ENCODE data around the gene ALOXE3.
"Not testable (repeated sequence)": the region's sequence is repeated elsewhere in the genome, so short reads cannot be mapped to it uniquely, and the experiment has no call there.

The ALOXE3 gene

GRCh38 chr17:8121681-8122421 lies 3.5 kb upstream of the ALOXE3 start:
- DNase-seq (ENCODE audit: low spot score): no peak

- no peak for DNase-seq (ENCODE audit: low spot score)
Observed at GRCh38 chr17:8121407-8121680, 3.0 kb upstream of the ALOXE3 start.

GRCh38 chr17:8120520-8121406 lies 2.4 kb upstream of the ALOXE3 start:
- peak; percentile 43 for DNase-seq (ENCODE audit: low spot score)

- DNase-seq (ENCODE audit: low spot score): peak; percentile 85
Observed at GRCh38 chr17:8119581-8120519, 1.5 kb upstream of the ALOXE3 start.

GRCh38 chr17:8118769-8119580 lies 661 bp upstream of the ALOXE3 start:
- peak; percentile 79 for DNase-seq (ENCODE audit: low spot score)

GRCh38 chr17:8117367-8117979 lies 841 bp downstream of the ALOXE3 start:
- DNase-seq (ENCODE audit: low spot score): no peak

GRCh38 chr17:8116776-8117175 lies 1.5 kb downstream of the ALOXE3 start:
- DNase-seq (ENCODE audit: low spot score): no peak

- DNase-seq (ENCODE audit: low spot score): no peak
Observed at GRCh38 chr17:8110907-8111306, 7.4 kb downstream of the ALOXE3 start.

GRCh38 chr17:8110456-8110804 lies 7.9 kb downstream of the ALOXE3 start:
- DNase-seq (ENCODE audit: low spot score): no peak

GRCh38 chr17:8109661-8110455 lies 8.5 kb downstream of the ALOXE3 start:
- DNase-seq (ENCODE audit: low spot score): peak; percentile 81

GRCh38 chr17:8108972-8109660 lies 9.2 kb downstream of the ALOXE3 start:
- DNase-seq (ENCODE audit: low spot score): no peak

- not testable (repeated sequence) for DNase-seq (ENCODE audit: low spot score)
Observed at GRCh38 chr17:8106980-8107379, 11.3 kb downstream of the ALOXE3 start.

GRCh38 chr17:8105957-8106398 lies 12.3 kb downstream of the ALOXE3 start:
- DNase-seq (ENCODE audit: low spot score): no peak

- no peak for DNase-seq (ENCODE audit: low spot score)
Observed at GRCh38 chr17:8104911-8105310, 13.4 kb downstream of the ALOXE3 start.

- DNase-seq (ENCODE audit: low spot score): no peak
Observed at GRCh38 chr17:8103549-8103948, 14.8 kb downstream of the ALOXE3 start.

- DNase-seq (ENCODE audit: low spot score): no peak
Observed at GRCh38 chr17:8101721-8102120, 16.6 kb downstream of the ALOXE3 start.

- DNase-seq (ENCODE audit: low spot score): no peak
Observed at GRCh38 chr17:8100763-8101162, 17.6 kb downstream of the ALOXE3 start.

- DNase-seq (ENCODE audit: low spot score): no peak
Observed at GRCh38 chr17:8100111-8100510, 18.2 kb downstream of the ALOXE3 start.

GRCh38 chr17:8096541-8096940 lies 21.8 kb downstream of the ALOXE3 start:
- DNase-seq (ENCODE audit: low spot score): no peak

GRCh38 chr17:8095361-8095760 lies 23.0 kb downstream of the ALOXE3 start:
- no peak for DNase-seq (ENCODE audit: low spot score)
